Measurements from ENCODE around the gene IFT43. TPM values are rescaled to one million over a fixed set of nuclear protein-coding genes. Genes with fewer than 3 reads are reported as not detected.

IFT43 gene
- total and polyA plus RNA-seq, 9 of the 15 experiments (the other 6 are each of a cell fraction or from before 2014, with no cell fraction given): 4.9 to 12.8 (median 8.0) TPM

DNA sequence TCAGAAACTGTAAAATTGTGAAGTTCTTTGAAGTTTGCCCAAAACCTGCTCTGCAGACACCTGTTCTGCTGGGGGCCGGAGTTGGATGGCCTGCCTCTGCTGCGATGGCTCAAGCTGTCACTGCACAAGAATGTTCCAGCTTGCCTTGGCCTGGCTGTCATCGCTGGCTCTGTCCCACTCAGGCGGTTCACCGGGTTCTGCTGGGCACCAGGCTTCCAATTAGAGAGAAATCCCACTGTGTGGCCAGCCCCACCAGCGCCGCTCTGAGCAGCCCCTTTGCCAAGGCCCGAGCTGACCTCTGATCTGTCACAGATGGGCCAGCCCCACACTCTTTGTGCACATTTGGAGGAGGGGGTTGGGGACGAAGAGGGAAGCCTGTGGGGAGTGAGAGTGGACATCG, 94.5 kb downstream of the IFT43 start (continued):
- TF ChIP-seq, protein P1, sequence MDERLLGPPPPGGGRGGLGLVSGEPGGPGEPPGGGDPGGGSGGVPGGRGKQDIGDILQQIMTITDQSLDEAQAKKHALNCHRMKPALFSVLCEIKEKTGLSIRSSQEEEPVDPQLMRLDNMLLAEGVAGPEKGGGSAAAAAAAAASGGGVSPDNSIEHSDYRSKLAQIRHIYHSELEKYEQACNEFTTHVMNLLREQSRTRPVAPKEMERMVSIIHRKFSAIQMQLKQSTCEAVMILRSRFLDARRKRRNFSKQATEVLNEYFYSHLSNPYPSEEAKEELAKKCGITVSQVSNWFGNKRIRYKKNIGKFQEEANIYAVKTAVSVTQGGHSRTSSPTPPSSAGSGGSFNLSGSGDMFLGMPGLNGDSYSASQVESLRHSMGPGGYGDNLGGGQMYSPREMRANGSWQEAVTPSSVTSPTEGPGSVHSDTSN (CRISPR knock-in tag; IDR thresholded peaks at IDR 0.05; ENCODE audit: low read depth): no peak
- TF ChIP-seq, protein P1 (tag; conservative IDR thresholded peaks at IDR 0.05; ENCODE audit: low read depth): no peak

- POLR2A ChIA-PET: no interaction called here
- Histone ChIP-seq H3K27ac (ENCODE audit: extremely low read depth, low read depth, low read length) (no peak overlapping the region), H3K27me3 (ENCODE audit: control insufficient read depth in 2 of 2, insufficient read depth in 2 of 2, low read length in 2 of 2) (peaks cover 21 to 56% of the 10 kb centered on the region in 2 experiments), H3K9me1 (ENCODE audit: control insufficient read depth, insufficient read depth, low read length) (no peaks in the 10 kb centered on the region), H3K36me3 (ENCODE audit: control insufficient read depth, insufficient read depth, low read length) (no peaks in the 10 kb centered on the region), H3K79me2 (ENCODE audit: control insufficient read depth, insufficient read depth, low read length) (no peaks in the 10 kb centered on the region), H3K9me3 (replicated peaks; ENCODE audit: control insufficient read depth, insufficient read depth, low read depth, low read length) (no peaks in the 10 kb centered on the region), H3K9ac (ENCODE audit: insufficient read depth in 1 of 2, low read depth in 2 of 2, low read length in 2 of 2) (no peak overlapping the region), H3K4me2 (ENCODE audit: insufficient read depth, low read length) (no peak overlapping the region), H4K20me1 (replicated peaks; ENCODE audit: control insufficient read depth, insufficient read depth, low read length) (peaks cover 4% of the 10 kb centered on the region; the same call in 1 of the 2 replicates), H3K4me3 (no peak overlapping the region), H2AFZ (ENCODE audit: low read depth, low read length) (no peak overlapping the region), H3K4me1 (replicated peaks in 1 of 2; ENCODE audit: control insufficient read depth in 2 of 2, insufficient read depth in 2 of 2, low read length in 2 of 2) (no peaks in the 10 kb centered on the region; a peak in 1 of 5 replicates)
- no peak for FAIRE-seq
- in situ Hi-C loops (cut with MboI) (no loop called here), intact Hi-C loops (cut with micrococcal nuclease) (no loop called here)
- ATAC-seq: no peak
- no peak for DNase-seq (ENCODE audit: extremely low read depth in 1 of 4, low spot score in 3 of 4)
- 3% methylated on average over 6 of the region's 6 CpGs for WGBS (ENCODE audit: insufficient coverage, low coverage, missing lambda C conversion rate)
- no TSS peak for BruUV-seq (replicated peaks)
- CTCF ChIA-PET (ENCODE audit: low intra/inter-chr PET ratio): no interaction called here
- TF ChIP-seq HNRNPL (IDR thresholded peaks at IDR 0.05; ENCODE audit: low read depth, low read length) (no peak), MTA2 (IDR thresholded peaks at IDR 0.05; ENCODE audit: low read depth) (no peak), ARID2 (IDR thresholded peaks at IDR 0.05) (no peak), L3MBTL2 (IDR thresholded peaks at IDR 0.05) (no peak), SREBF1 (IDR thresholded peaks at IDR 0.05; ENCODE audit: borderline replicate concordance, low read depth, low read length) (no peak)
Observed at GRCh38 chr14:76080471-76080870, 94.9 kb downstream of the IFT43 start.

All from K562 (cell line).